ENCODE measurements around the gene TBC1D21. TPM values are rescaled to one million over a fixed set of nuclear protein-coding genes. Genes with fewer than 3 reads are reported as not detected.
"Not testable (repeated sequence)": the region's sequence is repeated elsewhere in the genome, so short reads cannot be mapped to it uniquely, and the experiment has no call there.

TBC1D21 gene
- total and polyA plus RNA-seq, 8 donors = not detected

- TF ChIP-seq, protein P1, sequence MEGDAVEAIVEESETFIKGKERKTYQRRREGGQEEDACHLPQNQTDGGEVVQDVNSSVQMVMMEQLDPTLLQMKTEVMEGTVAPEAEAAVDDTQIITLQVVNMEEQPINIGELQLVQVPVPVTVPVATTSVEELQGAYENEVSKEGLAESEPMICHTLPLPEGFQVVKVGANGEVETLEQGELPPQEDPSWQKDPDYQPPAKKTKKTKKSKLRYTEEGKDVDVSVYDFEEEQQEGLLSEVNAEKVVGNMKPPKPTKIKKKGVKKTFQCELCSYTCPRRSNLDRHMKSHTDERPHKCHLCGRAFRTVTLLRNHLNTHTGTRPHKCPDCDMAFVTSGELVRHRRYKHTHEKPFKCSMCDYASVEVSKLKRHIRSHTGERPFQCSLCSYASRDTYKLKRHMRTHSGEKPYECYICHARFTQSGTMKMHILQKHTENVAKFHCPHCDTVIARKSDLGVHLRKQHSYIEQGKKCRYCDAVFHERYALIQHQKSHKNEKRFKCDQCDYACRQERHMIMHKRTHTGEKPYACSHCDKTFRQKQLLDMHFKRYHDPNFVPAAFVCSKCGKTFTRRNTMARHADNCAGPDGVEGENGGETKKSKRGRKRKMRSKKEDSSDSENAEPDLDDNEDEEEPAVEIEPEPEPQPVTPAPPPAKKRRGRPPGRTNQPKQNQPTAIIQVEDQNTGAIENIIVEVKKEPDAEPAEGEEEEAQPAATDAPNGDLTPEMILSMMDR (IDR thresholded peaks at IDR 0.05) = no peak
- Histone ChIP-seq H3K4me1 (peaks cover 5 to 14% (median 8%) of the 10 kb centered on the region in 3 donors), H3K4me3 (no peak overlapping the region), H3K27ac (no peak overlapping the region), H3K9me3 (no peaks in the 10 kb centered on the region), H3K36me3 (no peaks in the 10 kb centered on the region), H3K27me3 (no peaks in the 10 kb centered on the region)
- intact Hi-C loops (cut with DNase I) = no loop called here
- 57 to 62% methylated on average over 5 of the region's 5 CpGs for WGBS, 2 donors
- FAIRE-seq = no peak
- DNase-seq = peak in 1 of 6 donors; percentile 38
- peak in 2 of 4 donors; percentile 14 to 49 for ATAC-seq
Measured at GRCh38 chr15:73936181-73936580, 62.8 kb downstream of the TBC1D21 start.

DNA sequence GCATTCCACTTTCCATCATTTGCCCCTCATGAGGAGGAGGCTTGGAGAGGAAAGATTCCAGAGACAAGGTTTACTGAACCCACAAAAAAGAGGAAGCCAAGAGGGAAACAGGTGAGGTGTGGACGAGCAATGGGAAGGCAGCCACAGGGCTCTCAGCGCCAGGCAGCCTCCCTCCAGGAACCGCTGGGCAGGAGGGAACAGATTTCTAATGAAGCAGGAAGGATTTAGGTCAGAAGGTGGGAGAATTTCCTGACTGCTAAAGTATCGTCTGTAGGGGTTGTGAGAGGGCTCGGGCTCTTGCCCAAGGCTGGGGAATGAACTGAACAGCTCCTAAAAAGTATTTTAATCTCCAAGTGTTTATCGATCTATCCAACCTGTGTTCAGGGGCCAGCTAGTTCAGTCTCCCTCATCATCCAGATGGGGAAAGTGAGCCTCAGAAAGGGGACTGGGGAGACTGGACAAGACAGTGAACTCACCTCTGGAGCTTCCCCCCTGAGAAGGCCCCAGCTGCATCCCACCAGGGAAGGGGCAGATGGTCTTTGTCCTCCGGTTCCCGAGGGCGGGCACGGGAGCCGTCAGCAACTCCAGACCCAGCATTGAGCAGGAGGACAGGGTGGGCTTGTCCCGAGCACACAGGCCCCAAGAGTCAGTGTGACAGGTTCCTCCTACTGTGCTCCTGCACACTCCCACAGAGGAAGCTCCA is 63.4 kb downstream of the TBC1D21 start:
- TF ChIP-seq, protein P1 (IDR thresholded peaks at IDR 0.05) = no peak
- H3K36me3 ChIP-seq = no peaks in the 10 kb centered on the region
- DNase-seq (no peak), FAIRE-seq (no peak), ATAC-seq (no peak)
- peaks cover 5 to 14% (median 8%) of the 10 kb centered on the region in 3 donors for H3K4me1 ChIP-seq
- no peak overlapping the region for H3K4me3 ChIP-seq
- H3K27me3 ChIP-seq = no peaks in the 10 kb centered on the region
- WGBS, 2 donors = 73 to 74% methylated on average over 12 of the region's 12 CpGs
- intact Hi-C loops (cut with DNase I) = no loop called here
- no peak overlapping the region for H3K27ac ChIP-seq
- H3K9me3 ChIP-seq = no peaks in the 10 kb centered on the region

DNA sequence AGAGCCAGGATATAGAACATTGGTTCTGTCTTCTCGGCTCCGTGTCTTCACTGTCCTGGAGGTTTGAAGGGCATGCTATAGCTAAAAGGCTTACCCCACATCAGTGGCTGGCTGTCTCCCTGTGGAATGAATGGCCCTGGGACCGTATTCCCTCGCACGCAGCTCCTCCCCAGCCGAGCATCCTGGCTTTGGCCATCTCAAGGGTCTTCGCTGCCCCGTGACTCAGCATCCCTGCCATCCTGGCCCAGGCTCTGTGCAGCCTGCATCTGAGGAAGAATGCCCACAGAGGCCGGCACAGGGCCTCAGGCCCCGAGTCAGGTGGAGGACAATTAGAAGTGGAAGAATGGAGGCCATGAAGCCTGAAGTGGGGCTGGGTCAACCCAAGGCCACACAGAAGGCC is 63.9 kb downstream of the TBC1D21 start:
- DNase-seq = no peak
- Histone ChIP-seq H3K4me3 (no peak overlapping the region), H3K4me1 (peaks cover 5 to 14% (median 8%) of the 10 kb centered on the region in 3 donors), H3K27ac (no peak overlapping the region), H3K9me3 (no peaks in the 10 kb centered on the region), H3K27me3 (no peaks in the 10 kb centered on the region), H3K36me3 (no peaks in the 10 kb centered on the region)
- no peak for ATAC-seq
- FAIRE-seq = no peak
- TF ChIP-seq, protein P1 (IDR thresholded peaks at IDR 0.05) = no peak
- intact Hi-C loops (cut with DNase I) = no loop called here
- 74 to 80% methylated on average over 10 of the region's 10 CpGs for WGBS, 2 donors

DNA sequence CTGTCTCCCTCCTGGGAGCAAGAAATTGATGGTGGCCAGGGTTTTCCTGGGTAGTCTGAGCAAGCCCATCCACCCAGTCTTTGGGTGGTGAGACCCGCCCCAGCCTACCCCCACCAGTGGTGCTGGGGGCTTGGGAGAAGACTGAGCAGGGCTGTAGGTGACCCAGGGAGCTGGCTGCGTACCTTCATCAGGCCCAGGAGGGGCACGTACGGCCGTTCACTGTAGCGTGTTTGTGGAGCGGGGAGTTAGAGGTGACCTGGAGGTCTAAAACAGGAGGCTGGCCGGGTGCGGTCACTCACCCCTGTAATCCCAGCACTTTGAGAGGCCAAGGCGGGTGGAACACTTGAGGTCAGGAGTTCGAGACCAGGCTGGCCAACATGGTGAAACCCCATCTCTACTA is 64.4 kb downstream of the TBC1D21 start:
- no peak for FAIRE-seq
- DNase-seq = no peak
- 96 to 99% methylated on average over 11 of the region's 11 CpGs for WGBS, 2 donors
- TF ChIP-seq, protein P1 (IDR thresholded peaks at IDR 0.05) = no peak
- H3K4me3 ChIP-seq = no peak overlapping the region
- intact Hi-C loops (cut with DNase I) = no loop called here
- H3K36me3 ChIP-seq = no peaks in the 10 kb centered on the region
- H3K4me1 ChIP-seq = peaks cover 5 to 14% (median 8%) of the 10 kb centered on the region in 3 donors
- no peak overlapping the region for H3K27ac ChIP-seq
- no peak for ATAC-seq
- no peaks in the 10 kb centered on the region for H3K27me3 ChIP-seq
- H3K9me3 ChIP-seq = no peaks in the 10 kb centered on the region

DNA sequence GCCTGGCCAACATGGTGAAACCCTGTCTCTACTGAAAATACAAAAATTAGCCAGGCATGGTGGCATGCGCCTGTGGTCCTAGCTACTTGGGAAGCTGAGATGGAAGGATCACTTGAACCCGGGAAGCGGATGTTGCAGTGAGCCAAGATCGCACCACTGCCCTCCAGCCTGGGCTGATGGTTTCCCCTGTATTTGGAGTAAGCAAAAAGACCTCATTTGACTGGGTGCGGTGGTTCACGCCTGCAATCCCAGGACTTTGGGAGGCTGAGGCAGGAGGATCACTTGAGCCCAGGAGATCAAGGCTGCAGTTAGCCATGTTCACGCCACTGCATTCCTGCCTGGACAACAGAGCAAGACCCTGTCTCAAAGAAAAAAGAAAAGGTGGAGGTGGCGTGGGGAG is 65.2 kb downstream of the TBC1D21 start:
- intact Hi-C loops (cut with DNase I); FAIRE-seq; ATAC-seq; H3K9me3 ChIP-seq; H3K4me3 ChIP-seq; H3K36me3 ChIP-seq; DNase-seq; H3K27ac ChIP-seq; H3K27me3 ChIP-seq: not testable (repeated sequence)
- 94 to 95% methylated on average over 8 of the region's 8 CpGs for WGBS, 2 donors
- peaks cover 5 to 14% (median 8%) of the 10 kb centered on the region in 3 donors for H3K4me1 ChIP-seq

Other genes starting within 250 kb of the TBC1D21 start
- gene NPTN, start 240.2 kb upstream of the TBC1D21 start, total RNA-seq = 10 to 100 TPM; 27.6 to 57.3 (median 36.8) TPM
- gene NPTN, start 240.2 kb upstream of the TBC1D21 start, polyA plus RNA-seq = 10 to 100 TPM; 16.2 to 61.9 TPM
- 10 to 100 TPM; 13.9 to 56.0 (median 18.0) TPM for gene CD276, start 189.2 kb upstream of the TBC1D21 start, total RNA-seq
- 10 to 100 TPM; 26.4 to 30.4 TPM for gene CD276, start 189.2 kb upstream of the TBC1D21 start, polyA plus RNA-seq
- 1 to 10 TPM in 4 of 6 donors, under 1 TPM in 2; 0.42 to 2.7 (median 1.6) TPM for gene INSYN1, start 120.2 kb upstream of the TBC1D21 start, total RNA-seq
- 10 to 100 TPM in 1 of 2 donors, 1 to 10 TPM in 1; 6.0 to 28.2 TPM for gene INSYN1, start 120.2 kb upstream of the TBC1D21 start, polyA plus RNA-seq
- gene LOXL1, start 52.9 kb downstream of the TBC1D21 start, total RNA-seq = 10 to 100 TPM in 1 of 6 donors, 1 to 10 TPM in 5; 2.2 to 14.9 (median 4.9) TPM
- 10 to 100 TPM; 11.5 to 14.8 TPM for gene LOXL1, start 52.9 kb downstream of the TBC1D21 start, polyA plus RNA-seq
- gene STOML1, start 118.7 kb downstream of the TBC1D21 start, total RNA-seq = 10 to 100 TPM in 2 of 6 donors, 1 to 10 TPM in 4; 5.2 to 12.3 (median 6.9) TPM
- gene STOML1, start 118.7 kb downstream of the TBC1D21 start, polyA plus RNA-seq = 10 to 100 TPM; 13.1 to 13.2 TPM
- gene PML, start 121.2 kb downstream of the TBC1D21 start, total RNA-seq = 10 to 100 TPM; 10.6 to 31.7 (median 13.0) TPM
- gene PML, start 121.2 kb downstream of the TBC1D21 start, polyA plus RNA-seq = 10 to 100 TPM; 17.6 to 19.1 TPM
- not detected for gene GOLGA6A, start 209.0 kb downstream of the TBC1D21 start, total RNA-seq
- not detected for gene GOLGA6A, start 209.0 kb downstream of the TBC1D21 start, polyA plus RNA-seq

All from pancreas (tissue), 10 donors.